B cell (primary cell): ENCODE results near the gene CDKN2B.

ENCODE experiments used
- EZH2 ChIP-seq: IDR thresholded peaks from 2 replicates; pipeline ENCODE4 v1.6.1; 2012; ENCODE audit warnings: borderline replicate concordance, low read depth, mild to moderate bottlenecking, moderate library complexity, low read length; ENCODE audit not compliant: insufficient read depth, poor library complexity, severe bottlenecking
- TF ChIP-seq, protein P1 (sequence below): fragments of 200-600 bp; IDR thresholded peaks from one replicate; pipeline ENCODE4 v1.8.0; 2022; ENCODE audit warnings: antibody characterized with exemption, mild to moderate bottlenecking

DNA sequence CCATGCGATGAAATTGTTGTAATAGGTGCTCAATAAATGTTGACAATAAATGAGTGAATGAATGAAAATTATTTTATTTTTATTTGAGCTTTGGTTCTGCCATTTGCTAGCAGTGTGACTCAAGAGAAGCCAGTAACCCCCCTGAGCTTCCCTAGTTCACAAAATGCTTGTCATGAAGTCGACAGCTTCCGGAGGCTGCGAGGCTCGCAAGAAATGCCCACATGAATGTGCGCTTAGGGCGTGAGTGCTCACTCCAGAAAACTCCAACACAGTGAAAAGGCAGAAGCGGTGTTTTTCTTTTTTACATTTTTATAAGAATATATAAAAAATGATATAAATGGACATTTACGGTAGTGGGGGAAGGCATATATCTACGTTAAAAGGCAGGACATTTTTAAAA lies 41.4 kb downstream of the CDKN2B start:
- TF ChIP-seq, protein P1, sequence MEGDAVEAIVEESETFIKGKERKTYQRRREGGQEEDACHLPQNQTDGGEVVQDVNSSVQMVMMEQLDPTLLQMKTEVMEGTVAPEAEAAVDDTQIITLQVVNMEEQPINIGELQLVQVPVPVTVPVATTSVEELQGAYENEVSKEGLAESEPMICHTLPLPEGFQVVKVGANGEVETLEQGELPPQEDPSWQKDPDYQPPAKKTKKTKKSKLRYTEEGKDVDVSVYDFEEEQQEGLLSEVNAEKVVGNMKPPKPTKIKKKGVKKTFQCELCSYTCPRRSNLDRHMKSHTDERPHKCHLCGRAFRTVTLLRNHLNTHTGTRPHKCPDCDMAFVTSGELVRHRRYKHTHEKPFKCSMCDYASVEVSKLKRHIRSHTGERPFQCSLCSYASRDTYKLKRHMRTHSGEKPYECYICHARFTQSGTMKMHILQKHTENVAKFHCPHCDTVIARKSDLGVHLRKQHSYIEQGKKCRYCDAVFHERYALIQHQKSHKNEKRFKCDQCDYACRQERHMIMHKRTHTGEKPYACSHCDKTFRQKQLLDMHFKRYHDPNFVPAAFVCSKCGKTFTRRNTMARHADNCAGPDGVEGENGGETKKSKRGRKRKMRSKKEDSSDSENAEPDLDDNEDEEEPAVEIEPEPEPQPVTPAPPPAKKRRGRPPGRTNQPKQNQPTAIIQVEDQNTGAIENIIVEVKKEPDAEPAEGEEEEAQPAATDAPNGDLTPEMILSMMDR: no peak
- TF ChIP-seq EZH2: no peak
